GM12891 (cell line): ENCODE results near the gene RTP5.

Experiments
- POLR2AphosphoS5 ChIP-seq: IDR thresholded peaks from 2 replicates; pipeline ENCODE4 v1.6.1; 2011; ENCODE audit warnings: low read depth, low read length, control low read depth
- POU2F2 ChIP-seq: IDR thresholded peaks from 2 replicates; pipeline ENCODE4 v1.6.1; 2011; ENCODE audit warnings: low read depth, mild to moderate bottlenecking, control low read depth, low read length, moderate library complexity

GRCh38 chr2:241910604-241911520, 41.3 kb downstream of the RTP5 start:
- no peak for TF ChIP-seq POLR2AphosphoS5
- no peak for TF ChIP-seq POU2F2
